ENCODE results near the gene CDH13. TPM values are rescaled to one million over a fixed set of nuclear protein-coding genes. Genes with fewer than 3 reads are reported as not detected.

Gene CDH13
- total and polyA plus RNA-seq, 2 donors (not counting 1 experiment from before 2014, with no cell fraction given), result 27.6 to 96.7 TPM

DNA sequence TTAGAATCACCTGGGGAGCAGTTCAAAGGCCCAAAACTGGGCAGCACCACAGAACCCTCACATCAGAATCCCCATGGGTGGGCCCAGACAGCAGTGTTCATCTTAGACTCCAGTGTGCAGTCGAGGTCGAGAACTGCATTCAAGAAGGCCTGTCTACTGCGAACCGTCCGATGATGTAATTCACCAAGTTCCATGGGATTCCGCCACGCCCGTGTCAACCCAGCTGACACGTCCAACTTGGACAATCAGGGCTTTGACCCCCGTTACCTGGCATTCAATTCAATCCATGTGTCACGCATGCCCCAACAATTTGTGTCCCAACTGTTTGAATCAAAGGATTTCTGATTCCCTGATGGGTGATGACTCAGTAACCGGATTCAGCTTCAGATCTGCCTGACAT lies 1190.3 kb downstream of the CDH13 start:
- Histone ChIP-seq H3K36me3 (ENCODE audit: control insufficient read depth, insufficient read depth, low read length) (peaks cover 2% of the 10 kb centered on the region), H3K4me3 (replicated peaks in 1 of 4; ENCODE audit: control extremely low read depth in 1 of 4, insufficient read depth in 1 of 4, low read depth in 3 of 4, low read length in 4 of 4) (no peak overlapping the region), H3K27ac (ENCODE audit: insufficient read depth, low read length) (no peak overlapping the region), H3K4me1 (ENCODE audit: control insufficient read depth, extremely low read depth, insufficient read depth, low read length) (peaks cover 7% of the 10 kb centered on the region), H3K27me3 (ENCODE audit: control insufficient read depth, insufficient read depth, low read length) (peaks cover 2% of the 10 kb centered on the region), H3K9me3 (ENCODE audit: control insufficient read depth, insufficient read depth, low read depth, low read length) (no peaks in the 10 kb centered on the region), H3K9ac (ENCODE audit: insufficient read depth, low read length) (no peak overlapping the region), H2AFZ (ENCODE audit: low read length) (no peak overlapping the region), H3K4me2 (ENCODE audit: extremely low read depth, insufficient read depth, low read length) (no peak overlapping the region), H4K20me1 (ENCODE audit: control insufficient read depth, extremely low read depth, insufficient read depth, low read length) (no peaks in the 10 kb centered on the region), H3K79me2 (ENCODE audit: control insufficient read depth, insufficient read depth, low read length) (no peaks in the 10 kb centered on the region)
- DNase-seq (ENCODE audit: low read depth in 2 of 2), result no peak
- TF ChIP-seq EZH2 (IDR thresholded peaks at IDR 0.05; ENCODE audit: low read length, missing control alignments), result no peak
- TF ChIP-seq, protein P1, sequence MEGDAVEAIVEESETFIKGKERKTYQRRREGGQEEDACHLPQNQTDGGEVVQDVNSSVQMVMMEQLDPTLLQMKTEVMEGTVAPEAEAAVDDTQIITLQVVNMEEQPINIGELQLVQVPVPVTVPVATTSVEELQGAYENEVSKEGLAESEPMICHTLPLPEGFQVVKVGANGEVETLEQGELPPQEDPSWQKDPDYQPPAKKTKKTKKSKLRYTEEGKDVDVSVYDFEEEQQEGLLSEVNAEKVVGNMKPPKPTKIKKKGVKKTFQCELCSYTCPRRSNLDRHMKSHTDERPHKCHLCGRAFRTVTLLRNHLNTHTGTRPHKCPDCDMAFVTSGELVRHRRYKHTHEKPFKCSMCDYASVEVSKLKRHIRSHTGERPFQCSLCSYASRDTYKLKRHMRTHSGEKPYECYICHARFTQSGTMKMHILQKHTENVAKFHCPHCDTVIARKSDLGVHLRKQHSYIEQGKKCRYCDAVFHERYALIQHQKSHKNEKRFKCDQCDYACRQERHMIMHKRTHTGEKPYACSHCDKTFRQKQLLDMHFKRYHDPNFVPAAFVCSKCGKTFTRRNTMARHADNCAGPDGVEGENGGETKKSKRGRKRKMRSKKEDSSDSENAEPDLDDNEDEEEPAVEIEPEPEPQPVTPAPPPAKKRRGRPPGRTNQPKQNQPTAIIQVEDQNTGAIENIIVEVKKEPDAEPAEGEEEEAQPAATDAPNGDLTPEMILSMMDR (conservative IDR thresholded peaks at IDR 0.05 in 1 of 2, IDR thresholded peaks at IDR 0.05 in 1 of 2; ENCODE audit: low read depth in 1 of 2, low read length in 2 of 2), result no peak

DNA sequence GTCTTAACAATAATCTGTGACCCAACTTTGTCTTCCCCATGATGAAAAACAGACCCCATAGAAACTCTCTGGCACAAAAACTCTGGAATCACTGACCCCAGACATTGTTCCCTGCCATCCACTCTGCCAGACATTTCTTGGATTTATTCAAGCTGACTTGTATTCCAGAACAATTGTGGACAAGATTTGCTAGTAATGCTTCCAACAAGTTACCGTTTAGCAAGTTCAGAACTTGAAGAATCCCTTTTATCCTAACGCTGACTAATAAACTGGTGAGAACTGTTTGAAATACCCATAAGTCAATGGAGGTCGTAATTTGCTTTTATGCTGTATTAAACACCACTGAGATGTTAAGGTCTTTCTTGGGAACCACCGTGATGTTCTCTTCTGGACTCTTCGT lies 1191.5 kb downstream of the CDH13 start:
- no peak overlapping the region for H3K9ac ChIP-seq (ENCODE audit: insufficient read depth, low read length)
- H3K9me3 ChIP-seq (ENCODE audit: control insufficient read depth, insufficient read depth, low read depth, low read length), result no peaks in the 10 kb centered on the region
- no peak overlapping the region for H3K4me3 ChIP-seq (replicated peaks in 1 of 4; ENCODE audit: control extremely low read depth in 1 of 4, insufficient read depth in 1 of 4, low read depth in 3 of 4, low read length in 4 of 4)
- H4K20me1 ChIP-seq (ENCODE audit: control insufficient read depth, extremely low read depth, insufficient read depth, low read length), result no peaks in the 10 kb centered on the region
- DNase-seq (ENCODE audit: low read depth in 2 of 2), result no peak
- H3K27me3 ChIP-seq (ENCODE audit: control insufficient read depth, insufficient read depth, low read length), result peaks cover 2% of the 10 kb centered on the region
- H3K4me1 ChIP-seq (ENCODE audit: control insufficient read depth, extremely low read depth, insufficient read depth, low read length), result peaks cover 7% of the 10 kb centered on the region
- H3K4me2 ChIP-seq (ENCODE audit: extremely low read depth, insufficient read depth, low read length), result no peak overlapping the region
- no peaks in the 10 kb centered on the region for H3K36me3 ChIP-seq (ENCODE audit: control insufficient read depth, insufficient read depth, low read length)
- no peak for TF ChIP-seq EZH2 (IDR thresholded peaks at IDR 0.05; ENCODE audit: low read length, missing control alignments)
- TF ChIP-seq, protein P1 (conservative IDR thresholded peaks at IDR 0.05 in 1 of 2, IDR thresholded peaks at IDR 0.05 in 1 of 2; ENCODE audit: low read depth in 1 of 2, low read length in 2 of 2), result no peak
- no peak overlapping the region for H2AFZ ChIP-seq (ENCODE audit: low read length)
- no peaks in the 10 kb centered on the region for H3K79me2 ChIP-seq (ENCODE audit: control insufficient read depth, insufficient read depth, low read length)
- no peak overlapping the region for H3K27ac ChIP-seq (ENCODE audit: insufficient read depth, low read length)

DNA sequence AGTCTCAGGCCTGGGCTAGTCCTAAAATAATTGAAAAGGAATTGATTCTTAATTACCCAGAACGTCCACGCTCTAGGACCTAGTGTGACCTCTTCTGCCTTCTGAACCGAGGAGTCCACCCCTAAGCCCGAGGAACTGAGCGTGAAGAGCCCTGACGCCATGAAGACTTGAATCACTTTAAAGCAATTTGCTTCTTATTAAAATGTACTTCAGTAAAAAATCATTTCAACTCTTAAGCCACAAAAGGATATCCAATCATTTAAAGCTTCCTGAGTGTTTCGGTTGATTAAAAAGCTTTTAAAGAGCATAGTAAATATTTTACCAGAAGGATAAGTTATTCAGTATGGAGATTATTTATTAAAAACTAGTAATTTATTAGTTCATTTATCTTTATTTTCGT lies 1192.6 kb downstream of the CDH13 start:
- peaks cover 2% of the 10 kb centered on the region for H3K4me1 ChIP-seq (ENCODE audit: control insufficient read depth, extremely low read depth, insufficient read depth, low read length)
- H3K79me2 ChIP-seq (ENCODE audit: control insufficient read depth, insufficient read depth, low read length), result no peaks in the 10 kb centered on the region
- no peaks in the 10 kb centered on the region for H4K20me1 ChIP-seq (ENCODE audit: control insufficient read depth, extremely low read depth, insufficient read depth, low read length)
- no peak overlapping the region for H3K4me3 ChIP-seq (replicated peaks in 1 of 4; ENCODE audit: control extremely low read depth in 1 of 4, insufficient read depth in 1 of 4, low read depth in 3 of 4, low read length in 4 of 4)
- H2AFZ ChIP-seq (ENCODE audit: low read length), result no peak overlapping the region
- no peak overlapping the region for H3K27ac ChIP-seq (ENCODE audit: insufficient read depth, low read length)
- H3K4me2 ChIP-seq (ENCODE audit: extremely low read depth, insufficient read depth, low read length), result no peak overlapping the region
- peaks cover 2% of the 10 kb centered on the region for H3K27me3 ChIP-seq (ENCODE audit: control insufficient read depth, insufficient read depth, low read length)
- no peaks in the 10 kb centered on the region for H3K36me3 ChIP-seq (ENCODE audit: control insufficient read depth, insufficient read depth, low read length)
- no peaks in the 10 kb centered on the region for H3K9me3 ChIP-seq (ENCODE audit: control insufficient read depth, insufficient read depth, low read depth, low read length)
- DNase-seq (ENCODE audit: low read depth in 2 of 2), result no peak
- TF ChIP-seq, protein P1 (conservative IDR thresholded peaks at IDR 0.05 in 1 of 2, IDR thresholded peaks at IDR 0.05 in 1 of 2; ENCODE audit: low read depth in 1 of 2, low read length in 2 of 2), result no peak
- no peak for TF ChIP-seq EZH2 (IDR thresholded peaks at IDR 0.05; ENCODE audit: low read length, missing control alignments)
- H3K9ac ChIP-seq (ENCODE audit: insufficient read depth, low read length), result no peak overlapping the region

Measured in fibroblast of lung (primary cell).